SK-N-SH (cell line): Measurements from ENCODE around the gene TSPAN14.

ENCODE experiments used
- CTCF ChIP-seq: fragments of 200-600 bp; sonication (generic); IDR thresholded peaks from 2 replicates; pipeline ENCODE4 v1.6.1; 2017; ENCODE audit warnings: antibody characterized with exemption, mild to moderate bottlenecking, moderate library complexity
- POLR2AphosphoS5 ChIP-seq: IDR thresholded peaks from 2 replicates; pipeline ENCODE4 v1.6.1; 2012; ENCODE audit warnings: low read depth, low read length
- TCF12 ChIP-seq: IDR thresholded peaks from 2 replicates; pipeline ENCODE4 v1.4.0; 2012

GRCh38 chr10:80496555-80497172, 42.6 kb downstream of the TSPAN14 start:
- TF ChIP-seq CTCF (no peak), TCF12 (no peak), POLR2AphosphoS5 (no peak)
